Measurements from ENCODE around the gene MUSK.

- TF ChIP-seq, protein P1, sequence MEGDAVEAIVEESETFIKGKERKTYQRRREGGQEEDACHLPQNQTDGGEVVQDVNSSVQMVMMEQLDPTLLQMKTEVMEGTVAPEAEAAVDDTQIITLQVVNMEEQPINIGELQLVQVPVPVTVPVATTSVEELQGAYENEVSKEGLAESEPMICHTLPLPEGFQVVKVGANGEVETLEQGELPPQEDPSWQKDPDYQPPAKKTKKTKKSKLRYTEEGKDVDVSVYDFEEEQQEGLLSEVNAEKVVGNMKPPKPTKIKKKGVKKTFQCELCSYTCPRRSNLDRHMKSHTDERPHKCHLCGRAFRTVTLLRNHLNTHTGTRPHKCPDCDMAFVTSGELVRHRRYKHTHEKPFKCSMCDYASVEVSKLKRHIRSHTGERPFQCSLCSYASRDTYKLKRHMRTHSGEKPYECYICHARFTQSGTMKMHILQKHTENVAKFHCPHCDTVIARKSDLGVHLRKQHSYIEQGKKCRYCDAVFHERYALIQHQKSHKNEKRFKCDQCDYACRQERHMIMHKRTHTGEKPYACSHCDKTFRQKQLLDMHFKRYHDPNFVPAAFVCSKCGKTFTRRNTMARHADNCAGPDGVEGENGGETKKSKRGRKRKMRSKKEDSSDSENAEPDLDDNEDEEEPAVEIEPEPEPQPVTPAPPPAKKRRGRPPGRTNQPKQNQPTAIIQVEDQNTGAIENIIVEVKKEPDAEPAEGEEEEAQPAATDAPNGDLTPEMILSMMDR (IDR thresholded peaks at IDR 0.05): no peak
- TF ChIP-seq POLR2A (IDR thresholded peaks at IDR 0.05): no peak
These were observed 842 bp downstream of the MUSK start for GRCh38 chr9:110669433-110669832.

All from testis (tissue), 2 donors.